ENCODE results near the gene FOLR1.

GRCh38 chr11:72239313-72239848, 47.4 kb downstream of the FOLR1 start:
- TF ChIP-seq CTCF (IDR thresholded peaks at IDR 0.05; ENCODE audit: low read length) (no peak), EZH2 (IDR thresholded peaks at IDR 0.05; ENCODE audit: borderline replicate concordance, low read length) (no peak)
